Hematopoietic multipotent progenitor cell (in vitro differentiated cells): ENCODE measurements around the gene ZNF169. TPM values are rescaled to one million over a fixed set of nuclear protein-coding genes. Genes with fewer than 3 reads are reported as not detected.
"Not testable (repeated sequence)": the region's sequence is repeated elsewhere in the genome, so short reads cannot be mapped to it uniquely, and the experiment has no call there.

Experiments
- DNase-seq, 3 donors: peaks; one replicate each; pipeline ENCODE4 v3.0.0-alpha.2; 2011 to 2015; ENCODE audit warnings: low read depth in 2 of 3, low spot score in 2 of 3
- total RNA-seq: library from RNA; depleted of rRNA; stranded (reverse); fragments of >200 nt; gene quantifications from one replicate; pipeline ENCODE4 v1.2.3, GENCODE V29; 2012

Gene ZNF169
- total RNA-seq, 1 donor, result 9.7 TPM

- DNase-seq, result not testable (repeated sequence)
Observed at GRCh38 chr9:94340750-94341149, 81.7 kb downstream of the ZNF169 start.

- DNase-seq, result not testable (repeated sequence)
Observed at GRCh38 chr9:94341703-94342102, 82.6 kb downstream of the ZNF169 start.

DNA sequence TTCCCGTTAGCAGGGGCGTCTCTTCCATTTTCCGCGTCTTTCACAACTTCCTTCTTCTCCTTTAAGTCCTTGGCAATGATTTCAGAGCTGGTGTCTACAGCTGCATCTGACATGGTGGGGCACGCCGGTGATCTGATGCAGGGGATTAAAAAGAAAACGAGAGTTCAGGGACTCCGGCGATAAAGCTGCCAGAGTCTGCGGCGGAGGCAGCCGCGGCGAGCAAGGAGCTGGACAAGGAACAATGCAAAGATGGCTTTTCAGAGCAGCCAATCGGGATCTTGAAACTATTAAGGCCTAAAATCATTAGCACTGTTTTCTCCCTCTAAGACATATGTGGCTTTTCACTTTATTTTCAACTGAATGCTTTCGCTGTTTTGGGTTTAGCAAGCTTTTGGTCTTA lies 88.4 kb downstream of the ZNF169 start:
- DNase-seq, result not testable (repeated sequence)

DNA sequence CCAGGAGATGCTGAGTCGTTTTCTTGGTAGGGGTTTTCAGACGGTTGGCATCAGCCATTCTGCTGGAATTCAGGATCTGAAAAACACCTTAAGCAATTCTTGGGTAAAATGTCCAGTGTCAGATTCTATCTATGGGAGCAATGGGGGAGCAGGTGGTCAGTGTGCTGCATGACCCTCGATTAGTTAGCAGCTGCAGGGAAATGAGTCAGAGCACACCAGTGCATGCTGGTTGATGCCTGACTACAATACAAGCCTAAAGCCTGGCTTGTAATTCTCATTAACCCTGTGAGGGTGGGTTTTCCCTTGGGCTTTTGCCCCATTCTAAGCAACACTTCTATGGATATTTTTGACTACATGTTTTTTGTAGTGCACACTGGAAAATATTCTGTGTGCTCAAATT lies 89.7 kb downstream of the ZNF169 start:
- not testable (repeated sequence) for DNase-seq

Other genes starting within 250 kb of the ZNF169 start
- gene PTPDC1, start 174.8 kb upstream of the ZNF169 start, total RNA-seq, result 2.7 TPM
- gene NUTM2F, start 69.3 kb downstream of the ZNF169 start, total RNA-seq, result not detected